Activated CD8-positive, alpha-beta memory T cell treated with anti-CD3 and anti-CD28 coated beads for 48 hours (primary cell): Measurements from ENCODE around the gene MBNL3.
"Not testable (repeated sequence)": the region's sequence is repeated elsewhere in the genome, so short reads cannot be mapped to it uniquely, and the experiment has no call there.

Experiments
- DNase-seq, 3 experiments: peaks; one replicate each; pipeline ENCODE4 v3.0.0-alpha.2; 2020; ENCODE audit warnings: low read depth in 2 of 3, low spot score in 2 of 3

Gene MBNL3

GRCh38 chrX:132378281-132378680 lies 110.6 kb downstream of the MBNL3 start:
- no peak for DNase-seq

DNA sequence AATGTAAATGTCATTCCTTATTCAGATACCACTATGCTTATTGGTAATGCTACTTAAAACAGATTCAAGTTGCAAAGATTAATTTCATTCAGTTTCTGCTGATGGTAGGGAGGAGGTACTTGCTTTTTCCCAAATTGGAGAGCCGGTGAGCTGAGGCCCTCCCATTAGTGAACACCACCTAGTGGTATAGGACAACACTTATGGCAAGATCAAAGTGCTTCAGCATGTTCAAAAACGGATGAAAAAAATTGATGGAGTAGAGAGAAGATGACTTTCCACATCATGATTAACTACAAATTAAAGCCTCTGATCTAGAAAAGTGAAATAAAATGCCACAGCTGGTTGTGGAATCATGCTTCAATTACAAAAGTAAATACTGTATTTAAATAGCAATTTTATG lies 112.9 kb downstream of the MBNL3 start:
- no peak for DNase-seq

- no peak for DNase-seq
Measured at GRCh38 chrX:132373610-132374009, 115.2 kb downstream of the MBNL3 start.

GRCh38 chrX:132369617-132370326 lies 119.1 kb downstream of the MBNL3 start:
- DNase-seq: no peak

DNA sequence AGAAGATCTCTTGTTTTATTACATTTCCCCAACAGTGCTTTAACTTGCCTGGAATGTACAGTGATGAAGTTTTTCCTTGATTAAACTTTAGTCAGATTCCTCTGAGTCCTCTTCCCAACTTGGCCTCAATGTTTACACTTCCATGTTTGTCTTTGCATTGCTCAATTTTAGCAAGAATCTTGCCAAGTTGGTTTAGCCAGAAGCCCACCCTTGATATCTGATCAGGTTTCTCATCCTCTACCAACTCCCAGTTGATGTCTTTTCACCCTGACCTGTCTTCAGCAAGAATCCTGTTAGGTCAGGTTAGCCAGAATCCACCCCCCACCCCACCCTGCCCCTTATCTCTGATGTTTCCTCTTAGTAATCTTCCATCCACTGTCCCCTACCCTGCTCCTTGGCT lies 120.9 kb downstream of the MBNL3 start:
- DNase-seq: no peak

DNA sequence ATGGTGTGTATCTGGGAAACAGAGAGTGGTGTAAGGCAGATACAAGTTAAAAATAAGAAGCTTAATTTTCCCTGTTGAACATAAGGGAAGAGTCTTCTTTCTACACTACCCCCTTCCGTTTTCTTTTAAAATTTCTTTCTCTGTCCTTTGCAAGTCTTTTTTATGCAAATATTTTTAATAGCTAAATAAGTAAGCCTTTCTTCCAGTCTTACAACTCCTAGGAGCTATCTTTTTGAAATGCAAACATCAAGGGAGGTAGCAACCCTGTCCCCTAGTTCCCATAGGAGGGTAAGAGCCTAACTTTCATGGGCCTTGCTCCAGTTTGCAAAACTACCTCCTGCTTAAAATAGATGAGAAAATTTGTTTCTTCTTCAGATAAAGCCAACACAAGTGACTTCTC lies 121.5 kb downstream of the MBNL3 start:
- no peak for DNase-seq

GRCh38 chrX:132365490-132365889 lies 123.3 kb downstream of the MBNL3 start:
- DNase-seq: no peak

DNA sequence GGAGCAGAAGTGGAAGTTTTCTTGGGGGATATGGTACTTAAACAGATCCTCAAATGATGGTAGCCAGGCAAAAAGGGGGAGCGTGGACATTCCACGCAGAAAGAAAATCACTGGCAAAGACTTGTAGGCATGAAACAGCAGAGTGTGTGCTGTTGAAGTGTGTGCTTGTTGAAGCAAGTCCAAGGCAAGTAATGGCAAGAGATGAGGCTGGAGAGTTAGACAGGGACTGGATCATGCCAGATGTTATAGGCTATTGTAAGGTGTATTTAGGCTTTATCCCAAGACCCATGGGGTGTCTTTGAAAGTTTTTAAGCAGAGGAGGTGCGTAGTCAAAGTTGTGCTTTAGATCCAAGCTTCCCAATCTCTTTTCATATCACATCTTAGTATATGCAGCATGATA lies 124.5 kb downstream of the MBNL3 start:
- DNase-seq: no peak

- no peak for DNase-seq
Measured at GRCh38 chrX:132353430-132353829, 135.4 kb downstream of the MBNL3 start.

DNA sequence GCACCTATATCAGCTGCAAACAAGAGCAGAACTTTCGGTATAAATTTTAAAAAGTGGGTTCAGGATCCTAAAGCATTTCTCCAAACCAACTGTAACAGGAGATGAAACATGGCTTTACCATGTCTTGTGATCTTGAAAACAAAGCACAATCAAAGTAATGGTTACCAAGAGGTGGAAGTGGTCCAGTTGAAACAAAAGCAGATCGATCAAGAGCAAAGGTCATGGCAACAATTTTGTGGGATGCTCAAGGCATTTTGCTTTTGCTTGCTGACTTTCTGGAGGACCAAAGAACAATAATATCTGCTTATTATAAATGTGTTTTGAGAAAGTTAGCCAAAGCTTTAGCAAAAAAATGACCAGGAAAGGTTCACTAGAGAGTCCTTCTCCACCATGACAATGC lies 152.7 kb downstream of the MBNL3 start:
- DNase-seq: no peak

- no peak for DNase-seq
Measured at GRCh38 chrX:132333351-132333750, 155.5 kb downstream of the MBNL3 start.

DNA sequence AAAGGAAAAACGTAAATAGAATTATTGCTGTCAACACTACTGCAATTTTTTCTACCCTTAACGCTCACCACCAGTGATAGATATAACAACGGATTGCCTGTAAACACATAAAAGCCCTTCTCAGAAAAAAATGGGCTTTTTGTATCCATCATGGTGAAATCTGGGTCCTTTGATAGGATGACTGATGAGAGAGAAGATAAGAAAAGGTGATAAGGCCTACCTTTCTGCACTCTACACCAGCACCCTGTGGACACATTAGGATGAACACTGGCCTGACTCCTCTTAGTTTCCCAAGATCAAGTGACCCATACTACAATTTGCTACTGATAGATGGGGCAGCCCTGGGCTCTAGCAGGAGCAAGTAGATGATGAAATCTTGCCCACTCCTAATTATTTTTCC lies 157.3 kb downstream of the MBNL3 start:
- no peak for DNase-seq

DNA sequence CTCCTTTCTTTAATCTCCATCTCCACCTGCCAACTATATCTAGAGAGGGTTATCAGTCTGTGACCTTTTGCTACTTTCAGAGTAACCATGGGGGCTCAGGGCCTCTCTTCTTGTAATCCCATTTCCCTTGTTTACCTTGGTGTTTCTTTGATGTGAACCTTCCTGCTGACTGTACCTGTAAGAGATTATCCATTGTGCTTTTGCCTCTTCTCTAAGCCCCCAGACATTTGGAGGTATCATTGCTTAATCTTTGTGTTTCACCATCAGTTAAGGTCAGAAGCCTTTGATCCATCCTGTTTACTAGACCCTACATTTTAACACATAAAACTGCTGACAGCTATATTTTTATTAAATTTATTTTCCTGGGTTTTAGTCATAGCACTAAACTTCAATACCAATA lies 157.8 kb downstream of the MBNL3 start:
- DNase-seq: no peak

GRCh38 chrX:132330156-132330729 lies 158.6 kb downstream of the MBNL3 start:
- DNase-seq: no peak

DNA sequence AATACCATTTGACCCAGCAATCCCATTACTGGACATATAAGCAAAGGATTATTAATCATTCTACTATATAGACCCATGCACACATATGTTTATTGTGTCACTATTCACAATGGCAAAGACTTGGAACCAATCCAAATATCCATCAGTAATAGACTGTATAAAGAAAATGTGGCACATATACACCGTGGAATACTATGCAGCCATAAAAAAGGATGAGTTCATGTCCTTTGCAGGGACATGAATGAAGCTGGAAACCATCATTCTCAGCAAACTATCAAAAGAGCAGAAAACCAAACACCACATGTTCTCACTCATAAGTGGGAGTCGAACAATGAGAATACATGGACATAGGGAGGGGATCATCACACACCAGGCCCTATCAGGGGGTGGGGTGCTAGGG lies 161.9 kb downstream of the MBNL3 start:
- DNase-seq: not testable (repeated sequence)
